Measurements from ENCODE around the gene NCK2.

The NCK2 gene

DNA sequence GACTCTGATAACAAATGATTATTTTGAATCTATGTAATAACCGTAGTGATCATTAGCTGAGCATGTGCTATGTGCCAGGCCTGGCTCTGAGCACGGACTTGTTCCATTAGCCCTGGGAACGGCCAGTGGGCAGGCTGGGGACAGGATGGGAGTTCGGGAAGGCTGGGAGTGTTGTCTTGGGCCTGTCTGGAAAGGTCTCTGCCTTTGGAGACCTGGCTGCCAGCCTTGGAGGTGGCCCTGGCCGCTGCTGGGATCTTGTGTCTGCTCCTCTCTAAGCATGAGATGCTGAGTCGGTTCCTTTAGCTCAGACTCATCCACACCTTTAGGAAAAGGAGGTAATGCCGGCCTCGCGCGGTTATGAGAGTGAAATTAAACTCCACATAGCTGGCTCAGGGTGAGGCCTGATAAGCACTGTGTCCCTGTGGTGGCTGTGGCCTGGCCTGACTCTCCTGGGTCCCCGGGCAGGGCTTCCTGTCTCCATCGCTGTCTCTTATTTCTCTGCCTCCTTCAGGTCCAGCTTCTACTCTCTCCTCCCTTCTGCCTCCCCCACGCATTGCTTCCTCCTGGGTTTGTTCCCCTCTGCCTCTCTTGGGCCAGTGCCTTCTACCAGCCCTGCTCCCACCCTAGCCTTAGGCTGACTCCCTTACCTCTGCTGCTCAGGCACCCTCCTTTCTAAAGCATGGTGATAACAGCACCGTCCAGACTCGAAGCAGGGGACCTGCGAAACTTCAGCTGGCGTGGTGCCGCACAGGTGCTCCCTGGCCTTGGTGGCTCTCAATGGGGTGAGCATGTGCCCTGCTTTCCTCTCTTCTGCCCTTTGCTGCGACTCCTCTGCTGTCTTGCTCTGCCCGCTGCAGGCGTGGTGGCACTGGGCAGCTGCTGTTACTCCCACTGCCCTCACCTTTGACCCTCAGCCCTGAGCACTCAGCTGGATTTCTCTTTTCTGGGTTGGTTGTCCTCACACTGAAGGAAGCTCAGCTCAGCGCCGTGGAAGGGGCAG lies 41.8 kb downstream of the NCK2 start:
- H3K4me3 ChIP-seq (ENCODE audit: low read depth, low read length), result no peak overlapping the region

DNA sequence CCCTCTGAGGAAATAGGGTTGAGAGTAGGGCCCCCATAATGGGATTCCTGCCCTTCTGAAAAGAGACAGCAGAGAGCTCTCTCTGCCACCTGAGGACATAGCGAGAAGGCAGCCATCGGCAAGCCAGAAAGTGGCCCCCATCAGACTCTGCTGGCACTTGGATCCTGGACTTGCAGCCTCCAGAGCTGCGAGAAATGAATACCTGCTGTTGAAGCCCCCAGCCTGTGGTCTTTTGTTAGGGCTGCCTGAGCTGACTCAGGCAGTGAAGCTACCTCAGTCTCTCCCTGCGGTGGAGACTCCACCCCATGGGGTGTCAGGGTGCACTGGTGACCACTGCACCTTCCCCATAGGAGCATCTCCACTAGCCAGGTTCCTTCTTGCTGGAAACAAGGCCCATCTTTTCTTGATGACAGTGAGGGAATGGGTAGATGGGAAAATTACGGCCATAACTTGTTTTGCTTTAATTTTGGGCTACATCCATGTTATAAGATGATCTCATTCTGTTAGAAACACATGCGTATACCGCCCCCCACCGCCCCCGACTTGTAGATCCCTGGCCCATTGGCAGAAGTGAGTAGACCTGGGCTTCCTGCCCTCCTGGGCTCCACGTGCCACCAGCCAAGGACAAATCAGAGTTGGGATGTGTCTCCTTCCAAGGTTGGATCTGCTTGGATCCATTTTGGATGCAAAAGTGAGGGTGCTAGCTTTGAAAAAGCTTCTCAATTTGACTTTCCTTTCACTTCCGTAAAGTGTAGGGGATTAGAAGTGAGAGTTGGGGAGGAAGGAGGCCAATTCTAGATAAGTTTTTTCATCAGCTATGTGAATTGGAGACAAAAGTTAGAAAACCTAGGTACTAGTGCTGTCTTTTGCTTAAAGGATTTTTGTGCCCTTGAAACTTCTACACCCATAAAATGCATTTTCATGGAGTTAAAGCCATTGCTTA lies 42.9 kb downstream of the NCK2 start:
- Histone ChIP-seq H3K27me3 (no peaks in the 10 kb centered on the region), H3K4me1 (no peaks in the 10 kb centered on the region), H3K36me3 (no peaks in the 10 kb centered on the region), H3K4me3 (ENCODE audit: low read depth, low read length) (no peak overlapping the region), H3K9me3 (no peaks in the 10 kb centered on the region)
- TF ChIP-seq, protein P1, sequence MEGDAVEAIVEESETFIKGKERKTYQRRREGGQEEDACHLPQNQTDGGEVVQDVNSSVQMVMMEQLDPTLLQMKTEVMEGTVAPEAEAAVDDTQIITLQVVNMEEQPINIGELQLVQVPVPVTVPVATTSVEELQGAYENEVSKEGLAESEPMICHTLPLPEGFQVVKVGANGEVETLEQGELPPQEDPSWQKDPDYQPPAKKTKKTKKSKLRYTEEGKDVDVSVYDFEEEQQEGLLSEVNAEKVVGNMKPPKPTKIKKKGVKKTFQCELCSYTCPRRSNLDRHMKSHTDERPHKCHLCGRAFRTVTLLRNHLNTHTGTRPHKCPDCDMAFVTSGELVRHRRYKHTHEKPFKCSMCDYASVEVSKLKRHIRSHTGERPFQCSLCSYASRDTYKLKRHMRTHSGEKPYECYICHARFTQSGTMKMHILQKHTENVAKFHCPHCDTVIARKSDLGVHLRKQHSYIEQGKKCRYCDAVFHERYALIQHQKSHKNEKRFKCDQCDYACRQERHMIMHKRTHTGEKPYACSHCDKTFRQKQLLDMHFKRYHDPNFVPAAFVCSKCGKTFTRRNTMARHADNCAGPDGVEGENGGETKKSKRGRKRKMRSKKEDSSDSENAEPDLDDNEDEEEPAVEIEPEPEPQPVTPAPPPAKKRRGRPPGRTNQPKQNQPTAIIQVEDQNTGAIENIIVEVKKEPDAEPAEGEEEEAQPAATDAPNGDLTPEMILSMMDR (IDR thresholded peaks at IDR 0.05; ENCODE audit: low read depth, low read length), result no peak
- no peak for DNase-seq

More for the DNA sequence above, 41.8 kb downstream of the NCK2 start:
- Histone ChIP-seq H3K36me3 (no peaks in the 10 kb centered on the region), H3K4me1 (no peaks in the 10 kb centered on the region), H3K9me3 (no peaks in the 10 kb centered on the region), H3K27me3 (no peaks in the 10 kb centered on the region)
- TF ChIP-seq, protein P1 (IDR thresholded peaks at IDR 0.05; ENCODE audit: low read depth, low read length), result no peak
- DNase-seq, result no peak

DNA sequence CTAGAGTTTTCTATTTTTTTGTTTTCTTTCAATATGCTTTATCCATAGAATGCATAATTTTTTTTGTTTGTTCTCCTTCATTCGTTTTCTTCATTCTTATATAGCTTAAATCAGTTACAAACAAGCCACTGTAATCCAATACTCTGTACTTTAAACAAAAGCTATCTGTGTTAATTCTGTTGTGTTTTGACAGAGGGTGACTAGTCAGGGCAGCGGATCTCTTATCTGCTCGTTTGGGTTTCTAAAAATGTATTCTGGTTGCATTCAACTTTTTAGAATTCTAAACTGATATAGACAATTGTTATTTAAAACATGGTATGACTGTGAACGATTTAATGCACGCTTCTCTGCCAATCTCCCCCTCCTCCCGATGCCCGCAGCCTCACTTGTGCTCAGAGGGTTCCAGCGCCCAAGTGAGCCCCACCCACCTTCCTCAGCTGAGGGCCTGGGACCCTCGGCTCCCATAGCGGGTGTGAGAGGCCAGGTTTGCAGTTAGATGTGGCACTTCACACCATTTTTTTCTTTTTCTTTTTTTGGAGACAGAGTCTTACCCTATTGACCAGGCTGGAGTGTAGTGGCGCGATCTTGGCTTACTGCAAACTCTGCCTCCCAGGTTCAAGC lies 44.1 kb downstream of the NCK2 start:
- TF ChIP-seq, protein P1 (IDR thresholded peaks at IDR 0.05; ENCODE audit: low read depth, low read length), result no peak
- H3K4me1 ChIP-seq, result no peaks in the 10 kb centered on the region
- no peaks in the 10 kb centered on the region for H3K9me3 ChIP-seq
- no peak overlapping the region for H3K4me3 ChIP-seq (ENCODE audit: low read depth, low read length)
- no peaks in the 10 kb centered on the region for H3K36me3 ChIP-seq
- DNase-seq, result no peak
- no peaks in the 10 kb centered on the region for H3K27me3 ChIP-seq

DNA sequence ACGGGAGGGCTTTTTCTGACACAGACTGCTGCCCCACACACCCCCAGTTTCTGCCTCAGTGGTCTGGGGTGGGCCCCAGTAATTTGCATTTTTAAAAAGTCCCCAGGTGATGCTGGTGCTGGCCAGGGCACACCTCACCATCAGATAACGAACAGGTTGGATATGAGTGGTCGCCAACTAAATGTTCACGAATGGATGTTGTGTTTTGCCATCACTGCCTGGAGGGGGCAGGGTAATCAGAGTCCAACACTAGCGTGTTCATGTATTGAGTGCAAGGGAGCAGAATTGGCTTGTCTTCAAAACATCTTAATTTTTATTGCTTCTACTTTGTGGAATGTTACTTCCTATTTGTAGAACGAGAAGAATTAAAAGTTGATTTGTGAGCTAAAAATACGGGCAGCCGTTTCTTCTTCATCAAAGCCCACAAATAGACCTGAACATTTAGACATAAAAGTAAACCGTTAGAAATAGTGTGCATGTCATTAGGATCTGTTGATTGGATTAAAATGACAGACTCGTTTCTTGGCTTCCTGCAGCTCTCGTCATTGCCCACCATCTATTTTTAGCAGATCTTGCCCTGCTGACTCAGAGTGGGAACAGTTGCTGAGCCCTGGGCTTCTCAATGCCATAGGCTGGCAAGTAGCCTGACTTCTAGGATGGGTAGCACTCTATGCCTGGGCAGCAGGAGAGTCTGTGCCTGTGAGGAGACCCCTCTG lies 45.2 kb downstream of the NCK2 start:
- no peaks in the 10 kb centered on the region for H3K9me3 ChIP-seq
- H3K27me3 ChIP-seq, result no peaks in the 10 kb centered on the region
- H3K4me1 ChIP-seq, result no peaks in the 10 kb centered on the region
- H3K4me3 ChIP-seq (ENCODE audit: low read depth, low read length), result no peak overlapping the region
- DNase-seq, result no peak
- no peaks in the 10 kb centered on the region for H3K36me3 ChIP-seq
- TF ChIP-seq, protein P1 (IDR thresholded peaks at IDR 0.05; ENCODE audit: low read depth, low read length), result no peak

DNA sequence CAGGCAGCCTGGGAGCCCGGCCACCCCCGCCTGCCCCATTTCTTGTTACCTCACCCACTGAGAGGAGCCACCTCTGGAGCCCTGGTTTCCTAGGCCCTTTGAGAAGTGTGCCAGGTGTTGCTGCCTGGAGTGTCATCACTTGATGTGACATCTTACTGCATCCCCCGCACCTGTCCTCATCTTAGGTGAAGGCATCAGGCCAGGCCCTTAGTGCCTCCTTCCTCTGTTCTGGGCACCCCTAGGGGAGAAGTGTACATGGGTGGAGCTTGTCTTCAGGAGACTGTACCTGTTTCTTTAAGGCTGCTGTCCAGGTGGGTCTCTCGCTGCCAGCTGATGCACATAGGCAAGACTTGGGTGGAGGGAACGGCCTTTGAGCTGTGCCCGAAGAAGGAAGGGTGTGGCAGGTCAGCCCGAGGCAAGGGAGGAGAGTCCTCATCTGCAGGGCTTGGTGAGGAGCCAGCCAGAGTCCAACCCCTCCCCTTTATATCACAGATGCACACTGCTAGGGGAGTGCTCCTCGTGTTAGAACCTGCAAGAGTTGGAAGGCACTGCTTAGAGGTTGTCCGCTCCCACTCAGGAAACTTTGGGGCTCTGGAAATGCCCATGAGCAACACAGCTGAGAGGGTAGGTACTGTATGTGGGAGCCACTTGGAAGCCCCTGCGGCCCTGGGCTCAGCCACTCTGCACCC lies 45.9 kb downstream of the NCK2 start:
- no peaks in the 10 kb centered on the region for H3K4me1 ChIP-seq

More for the DNA sequence above, 45.9 kb downstream of the NCK2 start:
- DNase-seq, result no peak
- TF ChIP-seq, protein P1 (IDR thresholded peaks at IDR 0.05; ENCODE audit: low read depth, low read length), result no peak
- H3K4me3 ChIP-seq (ENCODE audit: low read depth, low read length), result no peak overlapping the region
- no peaks in the 10 kb centered on the region for H3K27me3 ChIP-seq
- H3K9me3 ChIP-seq, result no peaks in the 10 kb centered on the region
- no peaks in the 10 kb centered on the region for H3K36me3 ChIP-seq

Data from BE2C (cell line).